A549 (cell line): Measurements from ENCODE around the gene ZNF385B. TPM values are rescaled to one million over a fixed set of nuclear protein-coding genes. Genes with fewer than 3 reads are reported as not detected.

Experiments
- ATAC-seq, 2 experiments: fragments of 200-7000 bp in 1 of 2; fragments of >200 bp in 1 of 2; cut with Nextera tagmentation in 1 of 2; cut with Tn5 transposase in 1 of 2; 3 replicates each; pipeline versions ENCODE4 v1.8.0 to v1.9.1; 2018 to 2020; ENCODE audit warnings: mild to moderate bottlenecking in 1 of 2, moderate library complexity in 1 of 2
- CTCF ChIA-PET: fragments of 300-600 bp; sonication (Branson Sonifier 250); formaldehyde crosslinking; extraction: SDS; loops from one replicate; lab custom pipeline; 2021; ENCODE audit warnings: antibody characterized with exemption, inconsistent platforms; lab: Yijun Ruan, JAX
- POLR2A ChIA-PET: fragments of 350-600 bp; formaldehyde crosslinking; extraction: SDS; loops from one replicate; lab custom pipeline; 2021; ENCODE audit warnings: antibody characterized with exemption, inconsistent platforms; lab: Yijun Ruan, JAX
- DNase-seq, 2 experiments: peaks; one replicate each; pipeline versions ENCODE4 v3.0.0 to v3.0.0-alpha.2; 2011 to 2016; ENCODE audit warnings: low read depth in 1 of 2, low spot score in 1 of 2
- FAIRE-seq: peaks from 2 replicates; lab custom pipeline; 2011; peaks lifted over from hg19 to GRCh38; lab: Jason Lieb, UNC
- H3K27ac ChIP-seq, 2 experiments: fragments of >200 bp; sonication (Bioruptor Twin); formaldehyde crosslinking; 3 replicates each; pipeline ENCODE4 v1.5.1; 2016 to 2017
- H3K4me1 ChIP-seq: fragments of >200 bp; sonication (Bioruptor Twin); formaldehyde crosslinking; 3 replicates; pipeline ENCODE4 v1.6.1; 2016
- H3K4me2 ChIP-seq: fragments of >200 bp; sonication (Bioruptor Twin); formaldehyde crosslinking; 3 replicates; pipeline ENCODE4 v1.6.1; 2016
- H3K4me3 ChIP-seq: fragments of >200 bp; sonication (Bioruptor Twin); formaldehyde crosslinking; 3 replicates; pipeline ENCODE4 v1.5.1; 2016
- H3K9me3 ChIP-seq: fragments of >200 bp; sonication (Bioruptor Twin); formaldehyde crosslinking; 3 replicates; pipeline ENCODE4 v1.6.1; 2016
- BHLHE40 ChIP-seq: IDR thresholded peaks from 2 replicates; pipeline ENCODE4 v1.6.1; 2012; ENCODE audit warnings: low read depth, low read length, inconsistent platforms
- CBX8 ChIP-seq: fragments of 200-600 bp; sonication (generic); IDR thresholded peaks from 2 replicates; pipeline ENCODE4 v1.6.1; 2016
- CHD2 ChIP-seq: fragments of 150-350 bp; IDR thresholded peaks from 2 replicates; pipeline ENCODE4 v1.6.1; 2014; ENCODE audit warnings: low read length; ENCODE audit not compliant: partially characterized antibody
- CTCF ChIP-seq: fragments of >200 bp; sonication (Bioruptor Twin); formaldehyde crosslinking; IDR thresholded peaks from 3 replicates; pipeline ENCODE4 v1.5.1; 2016
- E2F6 ChIP-seq: IDR thresholded peaks from 2 replicates; pipeline ENCODE4 v1.6.1; 2012; ENCODE audit warnings: low read depth, borderline replicate concordance
- EHF ChIP-seq: fragments of 250-450 bp; sonication (Bioruptor Pico); IDR thresholded peaks from 2 replicates; pipeline ENCODE4 v1.5.0; 2020; ENCODE audit warnings: mild to moderate bottlenecking
- EP300 ChIP-seq, 2 experiments: fragments of >200 bp; sonication (Bioruptor Twin); formaldehyde crosslinking; IDR thresholded peaks; 2 replicates in 1 of 2; 3 replicates in 1 of 2; pipeline ENCODE4 v1.6.1; 2016 to 2017
- FOSB ChIP-seq: fragments of 250-450 bp; sonication (Bioruptor Pico); IDR thresholded peaks from 2 replicates; pipeline ENCODE4 v1.5.0; 2020; ENCODE audit warnings: mild to moderate bottlenecking, moderate library complexity
- FOXS1 ChIP-seq: fragments of 250-450 bp; sonication (Bioruptor Pico); IDR thresholded peaks from 2 replicates; pipeline ENCODE4 v1.5.0; 2020; ENCODE audit warnings: mild to moderate bottlenecking, moderate library complexity
- HDAC2 ChIP-seq: fragments of 200-600 bp; sonication (generic); IDR thresholded peaks from 2 replicates; pipeline ENCODE4 v1.6.1; 2016
- HES2 ChIP-seq: fragments of >200 bp; sonication (Bioruptor Twin); formaldehyde crosslinking; IDR thresholded peaks from 2 replicates; pipeline ENCODE4 v1.6.1; 2016
- HOXA7 ChIP-seq: fragments of 250-450 bp; sonication (Bioruptor Pico); IDR thresholded peaks from 2 replicates; pipeline ENCODE4 v1.5.0; 2020; ENCODE audit warnings: mild to moderate bottlenecking, moderate library complexity
- HOXB5 ChIP-seq: fragments of 250-450 bp; sonication (Bioruptor Pico); IDR thresholded peaks from 2 replicates; pipeline ENCODE4 v1.5.0; 2020; ENCODE audit warnings: mild to moderate bottlenecking, moderate library complexity
- JUNB ChIP-seq: fragments of >200 bp; sonication (Bioruptor Twin); formaldehyde crosslinking; IDR thresholded peaks from 2 replicates; pipeline ENCODE4 v1.6.1; 2016
- KDM1A ChIP-seq: fragments of 200-600 bp; sonication (generic); IDR thresholded peaks from 2 replicates; pipeline ENCODE4 v1.6.1; 2016; ENCODE audit warnings: low read depth, mild to moderate bottlenecking
- KDM5A ChIP-seq: fragments of 200-600 bp; sonication (generic); IDR thresholded peaks from 2 replicates; pipeline ENCODE4 v1.6.1; 2016; ENCODE audit warnings: antibody characterized with exemption, mild to moderate bottlenecking
- MAX ChIP-seq: IDR thresholded peaks from 2 replicates; pipeline ENCODE4 v1.6.1; 2012
- MAZ ChIP-seq: fragments of 150-350 bp; IDR thresholded peaks from 2 replicates; pipeline ENCODE4 v1.6.1; 2014; ENCODE audit warnings: antibody characterized with exemption, low read depth, low read length, borderline replicate concordance
- MYC ChIP-seq: IDR thresholded peaks from 2 replicates; pipeline ENCODE4 v1.6.1; 2012; ENCODE audit warnings: mild to moderate bottlenecking, inconsistent platforms, low read length, improper control_type of control experiment, borderline replicate concordance
- NFE2L2 ChIP-seq: fragments of 150-350 bp; conservative IDR thresholded peaks from 2 replicates; pipeline ENCODE4 v1.6.1; 2014; ENCODE audit warnings: low read length
- PBX3 ChIP-seq: IDR thresholded peaks from 2 replicates; pipeline ENCODE4 v1.6.1; 2012
- POLR2A ChIP-seq: IDR thresholded peaks from 2 replicates; pipeline ENCODE4 v1.6.1; 2012; ENCODE audit warnings: mild to moderate bottlenecking, low read length
- RAD21 ChIP-seq, 2 experiments: fragments of >200 bp in 1 of 2; sonication (Bioruptor Twin) in 1 of 2; formaldehyde crosslinking in 1 of 2; IDR thresholded peaks in 1 of 2; conservative IDR thresholded peaks in 1 of 2; 2 replicates in 1 of 2; 3 replicates in 1 of 2; pipeline ENCODE4 v1.6.1; 2012 to 2018; ENCODE audit warnings: inconsistent platforms in 1 of 2
- RARB ChIP-seq: fragments of 250-450 bp; sonication (Bioruptor Pico); IDR thresholded peaks from 2 replicates; pipeline ENCODE4 v1.8.0; 2021; ENCODE audit warnings: mild to moderate bottlenecking, moderate library complexity
- RCOR1 ChIP-seq: fragments of 150-350 bp; IDR thresholded peaks from 2 replicates; pipeline ENCODE4 v1.6.1; 2014; ENCODE audit warnings: antibody characterized with exemption, low read length, low read depth
- RNF2 ChIP-seq: fragments of 200-600 bp; sonication (generic); IDR thresholded peaks from 2 replicates; pipeline ENCODE4 v1.6.1; 2016; ENCODE audit warnings: low read depth, mild to moderate bottlenecking, antibody characterized with exemption, moderate library complexity, borderline replicate concordance
- ZC3H11A ChIP-seq: fragments of 450-650 bp; IDR thresholded peaks from 2 replicates; pipeline ENCODE4 v1.6.1; 2014; ENCODE audit warnings: antibody characterized with exemption, mild to moderate bottlenecking
- ZFP36 ChIP-seq: fragments of 450-650 bp; IDR thresholded peaks from 2 replicates; pipeline ENCODE4 v1.6.1; 2014; ENCODE audit warnings: borderline replicate concordance; ENCODE audit not compliant: partially characterized antibody
- WGBS: methylation state at CpG from one replicate; pipeline ENCODE4 v1.1.6; 2017; ENCODE audit errors: missing lambda C conversion rate; 5-methylcytosine and 5-hydroxymethylcytosine counted together
- polyA plus RNA-seq, 4 experiments: library from polyadenylated mRNA; depleted of rRNA in 3 of 4; stranded (reverse); fragments of >200 nt; fragmentation: RNase III in 1 of 4; extraction: RNeasy Plus Mini Kit Qiagen cat#74134 plus additional on column Dnase treatment in 1 of 4; gene quantifications; 2 replicates in 3 of 4; 3 replicates in 1 of 4; pipeline ENCODE4 v1.2.3, GENCODE V29; 2011 to 2017
- TF ChIP-seq, protein P1 (sequence below): fragments of 150-350 bp; IDR thresholded peaks from 2 replicates; pipeline ENCODE4 v1.6.1; 2014; ENCODE audit warnings: low read depth, mild to moderate bottlenecking, low read length
- TF ChIP-seq, protein P2 (sequence below): fragments of 450-650 bp; IDR thresholded peaks from 2 replicates; pipeline ENCODE4 v1.6.1; 2014; ENCODE audit warnings: antibody characterized with exemption

ZNF385B gene
- polyA plus RNA-seq, 2 of the 4 experiments (the other 2 are of a cell fraction), result not detected

GRCh38 chr2:179543361-179543901 lies 318.0 kb downstream of the ZNF385B start:
- no peak for ATAC-seq
- no peaks in the 10 kb centered on the region for H3K4me1 ChIP-seq
- TF ChIP-seq ZC3H11A (no peak), POLR2A (no peak), HOXA7 (CRISPR knock-in tag) (no peak), EHF (CRISPR knock-in tag) (no peak), EP300 (IDR thresholded peaks at IDR 0.05) (no peak), RCOR1 (no peak), JUNB (no peak), FOXS1 (CRISPR knock-in tag) (no peak), E2F6 (no peak), BHLHE40 (no peak), KDM1A (no peak), HOXB5 (CRISPR knock-in tag) (no peak), KDM5A (no peak), CHD2 (no peak), ZFP36 (no peak)
- TF ChIP-seq, all 56 proteins: peak for 0
- Histone ChIP-seq H3K4me3 (no peak overlapping the region), H3K27ac (no peak overlapping the region), H3K4me2 (no peak overlapping the region), H3K9me3 (no peaks in the 10 kb centered on the region)
- no peak for DNase-seq
- CTCF ChIA-PET, result no interaction called here
- FAIRE-seq, result no peak
- POLR2A ChIA-PET, result no interaction called here
- WGBS, result 33% methylated on average over 3 of the region's 3 CpGs

DNA sequence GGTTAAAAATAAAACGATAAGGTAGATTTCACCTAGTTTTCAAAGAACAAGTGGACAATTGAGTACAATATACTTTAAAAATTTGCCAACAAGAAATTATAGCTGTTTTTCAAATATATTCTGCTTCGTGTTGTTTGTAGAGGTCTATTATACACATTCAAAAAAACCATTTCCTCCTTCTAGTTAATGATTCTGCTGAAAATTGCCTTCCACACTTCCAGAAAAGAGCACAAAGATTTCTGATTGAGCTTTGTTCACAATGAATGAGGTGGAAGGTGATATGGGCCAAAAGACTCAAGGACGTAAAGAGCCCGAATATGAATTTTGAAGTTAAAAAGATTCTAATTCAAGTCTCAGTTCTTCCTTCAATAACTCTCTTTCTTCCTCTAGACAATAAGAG lies 319.8 kb downstream of the ZNF385B start:
- no peaks in the 10 kb centered on the region for H3K9me3 ChIP-seq
- no peak for FAIRE-seq
- H3K4me3 ChIP-seq, result no peak overlapping the region
- ChIA-PET POLR2A (no interaction called here), CTCF (no interaction called here)
- no peak overlapping the region for H3K27ac ChIP-seq
- TF ChIP-seq FOSB (CRISPR knock-in tag), result no peak
- no peak for TF ChIP-seq CHD2
- TF ChIP-seq, protein P1, sequence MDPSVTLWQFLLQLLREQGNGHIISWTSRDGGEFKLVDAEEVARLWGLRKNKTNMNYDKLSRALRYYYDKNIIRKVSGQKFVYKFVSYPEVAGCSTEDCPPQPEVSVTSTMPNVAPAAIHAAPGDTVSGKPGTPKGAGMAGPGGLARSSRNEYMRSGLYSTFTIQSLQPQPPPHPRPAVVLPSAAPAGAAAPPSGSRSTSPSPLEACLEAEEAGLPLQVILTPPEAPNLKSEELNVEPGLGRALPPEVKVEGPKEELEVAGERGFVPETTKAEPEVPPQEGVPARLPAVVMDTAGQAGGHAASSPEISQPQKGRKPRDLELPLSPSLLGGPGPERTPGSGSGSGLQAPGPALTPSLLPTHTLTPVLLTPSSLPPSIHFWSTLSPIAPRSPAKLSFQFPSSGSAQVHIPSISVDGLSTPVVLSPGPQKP, result no peak
- TF ChIP-seq, protein P2, sequence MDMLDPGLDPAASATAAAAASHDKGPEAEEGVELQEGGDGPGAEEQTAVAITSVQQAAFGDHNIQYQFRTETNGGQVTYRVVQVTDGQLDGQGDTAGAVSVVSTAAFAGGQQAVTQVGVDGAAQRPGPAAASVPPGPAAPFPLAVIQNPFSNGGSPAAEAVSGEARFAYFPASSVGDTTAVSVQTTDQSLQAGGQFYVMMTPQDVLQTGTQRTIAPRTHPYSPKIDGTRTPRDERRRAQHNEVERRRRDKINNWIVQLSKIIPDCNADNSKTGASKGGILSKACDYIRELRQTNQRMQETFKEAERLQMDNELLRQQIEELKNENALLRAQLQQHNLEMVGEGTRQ, result no peak
- TF ChIP-seq MYC, result no peak
- ATAC-seq, result no peak
- H3K4me1 ChIP-seq, result no peaks in the 10 kb centered on the region
- 56% methylated on average over 4 of the region's 4 CpGs for WGBS
- no peak overlapping the region for H3K4me2 ChIP-seq
- DNase-seq, result no peak

GRCh38 chr2:179539124-179539511 lies 322.3 kb downstream of the ZNF385B start:
- CTCF ChIA-PET, result no interaction called here
- H3K27ac ChIP-seq, result no peak overlapping the region
- FAIRE-seq, result no peak
- no peaks in the 10 kb centered on the region for H3K9me3 ChIP-seq
- POLR2A ChIA-PET, result no interaction called here
- ATAC-seq, result no peak
- TF ChIP-seq HDAC2 (no peak), KDM1A (no peak), MYC (no peak), KDM5A (no peak), MAX (no peak), EP300 (IDR thresholded peaks at IDR 0.05) (no peak), CTCF (no peak), FOXS1 (CRISPR knock-in tag) (no peak), PBX3 (no peak), RARB (CRISPR knock-in tag) (no peak), NFE2L2 (no peak), RNF2 (no peak), HES2 (no peak), RAD21 (conservative IDR thresholded peaks at IDR 0.05 in 1 of 2, IDR thresholded peaks at IDR 0.05 in 1 of 2) (no peak), CBX8 (no peak), MAZ (no peak)
- TF ChIP-seq, all 56 proteins: peak for 0
- H3K4me2 ChIP-seq, result no peak overlapping the region
- H3K4me1 ChIP-seq, result no peaks in the 10 kb centered on the region
- 10% methylated on average over 1 of the region's 1 CpG for WGBS
- DNase-seq, result no peak
- H3K4me3 ChIP-seq, result no peak overlapping the region
